Measurements from ENCODE around the gene DDX55.

- TF ChIP-seq CTCF (IDR thresholded peaks at IDR 0.05) (no peak), POLR2A (IDR thresholded peaks at IDR 0.05) (no peak)
Measured at GRCh38 chr12:123659996-123660727, 58.3 kb downstream of the DDX55 start.
